ENCODE measurements around the gene NINJ2. TPM values are rescaled to one million over a fixed set of nuclear protein-coding genes. Genes with fewer than 3 reads are reported as not detected.
A peak's percentile ranks its signal among the peaks of the same experiment; 100 is the strongest.

The NINJ2 gene
- total RNA-seq, 2 experiments from 2014 or later = 1.1 to 3.4 TPM

GRCh38 chr12:640773-641172, 22.5 kb downstream of the NINJ2 start:
- Mint-ChIP-seq H3K27me3 (no peaks in the 10 kb centered on the region), H3K9me3 (no peaks in the 10 kb centered on the region), H3K27ac (peak overlapping the region; percentile 85), H3K4me3 (peak overlapping the region; percentile 40), H3K36me3 (ENCODE audit: low read depth) (no peaks in the 10 kb centered on the region), H3K4me1 (ENCODE audit: low read depth) (peaks cover 54% of the 10 kb centered on the region)
- DNase-seq = no peak
- Histone ChIP-seq H3K4me3 (ENCODE audit: low read length) (no peak overlapping the region), H3K27ac (ENCODE audit: low read depth in 1 of 2, low read length in 2 of 2) (peak overlapping the region in 1 of 2 donors; percentile 10), H3K36me3 (ENCODE audit: insufficient read depth, low read length) (peaks cover 1% of the 10 kb centered on the region), H3K27me3 (ENCODE audit: control insufficient read depth in 1 of 2, insufficient read depth in 2 of 2, low read length in 2 of 2) (no peaks in the 10 kb centered on the region), H3K4me1 (ENCODE audit: insufficient read depth, low read length) (peaks cover 63% of the 10 kb centered on the region), H3K9me3 (ENCODE audit: control insufficient read depth in 1 of 2, insufficient read depth in 1 of 2, low read length in 2 of 2) (no peaks in the 10 kb centered on the region)
- POLR2A ChIA-PET = interaction anchor here (0.7 to 3.8 kb wide), 3 partner anchors 10 to 110 kb away, joined by 3 to 55 read pairs (median 8); no protein-coding TSS in a partner anchor
- intact Hi-C loops (cut with DNase I, micrococcal nuclease) = loop anchor here (5.0 to 10.0 kb wide), 4 partner anchors 42 to 304 kb away; partner anchors contain the start of gene RAD52 (in 1 of the 2)
- no peak for ATAC-seq (ENCODE audit: poor library complexity)
- no peak for TF ChIP-seq CTCF (IDR thresholded peaks at IDR 0.05)
- CTCF ChIA-PET = no interaction called here

GRCh38 chr12:639988-640387, 23.3 kb downstream of the NINJ2 start:
- Mint-ChIP-seq H3K27me3 (no peaks in the 10 kb centered on the region), H3K4me1 (ENCODE audit: low read depth) (peaks cover 50% of the 10 kb centered on the region), H3K9me3 (no peaks in the 10 kb centered on the region), H3K4me3 (peak overlapping the region; percentile 40), H3K36me3 (ENCODE audit: low read depth) (no peaks in the 10 kb centered on the region), H3K27ac (peak overlapping the region; percentile 85)
- Histone ChIP-seq H3K27me3 (ENCODE audit: control insufficient read depth in 1 of 2, insufficient read depth in 2 of 2, low read length in 2 of 2) (no peaks in the 10 kb centered on the region), H3K9me3 (ENCODE audit: control insufficient read depth in 1 of 2, insufficient read depth in 1 of 2, low read length in 2 of 2) (no peaks in the 10 kb centered on the region), H3K4me3 (ENCODE audit: low read length) (no peak overlapping the region), H3K4me1 (ENCODE audit: insufficient read depth, low read length) (peaks cover 59% of the 10 kb centered on the region), H3K27ac (ENCODE audit: low read depth in 1 of 2, low read length in 2 of 2) (peak overlapping the region; percentile 35 to 52), H3K36me3 (ENCODE audit: insufficient read depth, low read length) (no peaks in the 10 kb centered on the region)
- intact Hi-C loops (cut with DNase I, micrococcal nuclease) = loop anchor here (5.0 to 10.0 kb wide), 4 partner anchors 42 to 305 kb away; partner anchors contain the start of gene RAD52 (in 1 of the 2)
- TF ChIP-seq CTCF (IDR thresholded peaks at IDR 0.05) = no peak
- ATAC-seq (ENCODE audit: poor library complexity) (no peak), DNase-seq (no peak)
- POLR2A ChIA-PET = interaction anchor here (0.7 to 1.9 kb wide), 2 partner anchors 9 to 111 kb away, joined by 3 to 8 read pairs; no protein-coding TSS in a partner anchor
- CTCF ChIA-PET = interaction anchor here (0.7 to 1.0 kb wide), 2 partner anchors 70 to 111 kb away, joined by 3 read pairs; no protein-coding TSS in a partner anchor

GRCh38 chr12:639566-639965, 23.7 kb downstream of the NINJ2 start:
- POLR2A ChIA-PET = interaction anchor here (0.5 to 1.9 kb wide), 2 partner anchors 9 to 111 kb away, joined by 3 to 8 read pairs; no protein-coding TSS in a partner anchor
- H3K27ac ChIP-seq (ENCODE audit: low read depth in 1 of 2, low read length in 2 of 2) = peak overlapping the region; percentile 35 to 52
- no peaks in the 10 kb centered on the region for H3K9me3 Mint-ChIP-seq
- peaks cover 56% of the 10 kb centered on the region for H3K4me1 ChIP-seq (ENCODE audit: insufficient read depth, low read length)
- no peaks in the 10 kb centered on the region for H3K9me3 ChIP-seq (ENCODE audit: control insufficient read depth in 1 of 2, insufficient read depth in 1 of 2, low read length in 2 of 2)
- intact Hi-C loops (cut with DNase I, micrococcal nuclease) = no loop called here
- H3K4me3 ChIP-seq (ENCODE audit: low read length) = no peak overlapping the region
- no peak for DNase-seq
- H3K27me3 Mint-ChIP-seq = no peaks in the 10 kb centered on the region
- CTCF ChIA-PET = interaction anchor here (0.7 to 1.0 kb wide), 2 partner anchors 70 to 111 kb away, joined by 3 read pairs; no protein-coding TSS in a partner anchor
- peak overlapping the region; percentile 85 for H3K27ac Mint-ChIP-seq
- H3K4me3 Mint-ChIP-seq = peak overlapping the region; percentile 40
- no peaks in the 10 kb centered on the region for H3K27me3 ChIP-seq (ENCODE audit: control insufficient read depth in 1 of 2, insufficient read depth in 2 of 2, low read length in 2 of 2)
- no peaks in the 10 kb centered on the region for H3K36me3 ChIP-seq (ENCODE audit: insufficient read depth, low read length)
- H3K36me3 Mint-ChIP-seq (ENCODE audit: low read depth) = no peaks in the 10 kb centered on the region
- no peak for TF ChIP-seq CTCF (IDR thresholded peaks at IDR 0.05)
- no peak for ATAC-seq (ENCODE audit: poor library complexity)
- H3K4me1 Mint-ChIP-seq (ENCODE audit: low read depth) = peaks cover 48% of the 10 kb centered on the region

All from CD4-positive, alpha-beta T cell (primary cell).